HG03135 (cell line): ENCODE data around the gene SORCS2.

Source experiments
- ATAC-seq: cut with Tn5 transposase; IDR thresholded peaks from one replicate; pipeline ENCODE4 v1.9.1; 2021; ENCODE audit warnings: mild to moderate bottlenecking, moderate library complexity; ENCODE audit not compliant: unreplicated experiment

Gene SORCS2

DNA sequence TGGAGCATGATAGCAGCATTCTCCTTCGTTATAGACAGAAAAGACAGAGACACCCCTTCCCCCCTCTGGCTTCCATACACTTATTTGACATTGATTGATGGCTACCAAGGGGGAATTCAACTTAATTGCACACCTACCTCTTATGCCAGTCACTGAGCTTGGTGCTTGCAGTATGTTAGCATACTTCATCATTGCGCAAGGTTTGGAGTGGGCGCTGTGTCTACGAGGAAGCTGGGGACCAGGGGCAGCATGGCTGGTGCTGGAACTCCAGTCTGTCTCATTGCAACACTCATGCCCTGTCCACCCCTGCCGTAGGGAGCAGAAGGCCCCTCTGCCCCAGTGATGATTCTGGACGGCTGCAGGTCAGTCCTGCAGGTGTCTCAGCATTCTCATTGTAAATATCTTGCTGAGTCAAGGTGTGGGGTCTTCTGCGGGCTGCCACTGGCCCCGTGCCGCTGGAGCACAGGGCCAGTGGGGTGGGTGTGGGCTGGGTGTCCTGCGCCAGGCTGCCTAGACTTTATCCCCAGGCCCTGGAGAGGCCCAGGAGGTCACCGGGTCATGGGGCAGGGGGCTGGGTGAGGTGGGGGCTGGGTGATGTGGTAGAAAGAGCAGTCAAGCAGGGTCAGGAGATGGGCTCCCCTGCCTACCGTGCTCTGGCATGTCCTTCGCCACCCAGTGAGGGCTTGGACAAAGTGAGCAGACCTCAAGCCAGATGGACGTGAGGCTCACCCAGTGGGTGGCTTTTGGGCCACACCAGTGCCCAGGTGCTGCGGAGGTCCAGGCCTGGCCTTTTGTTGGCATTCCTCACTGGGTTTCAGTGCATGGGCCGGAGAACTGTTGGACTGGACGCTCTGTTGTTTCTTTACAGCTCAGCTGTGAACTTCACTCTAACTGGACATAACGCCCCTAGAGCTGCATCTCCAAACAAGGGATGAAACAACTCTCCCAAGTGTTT lies 156.9 kb downstream of the SORCS2 start:
- no peak for ATAC-seq

DNA sequence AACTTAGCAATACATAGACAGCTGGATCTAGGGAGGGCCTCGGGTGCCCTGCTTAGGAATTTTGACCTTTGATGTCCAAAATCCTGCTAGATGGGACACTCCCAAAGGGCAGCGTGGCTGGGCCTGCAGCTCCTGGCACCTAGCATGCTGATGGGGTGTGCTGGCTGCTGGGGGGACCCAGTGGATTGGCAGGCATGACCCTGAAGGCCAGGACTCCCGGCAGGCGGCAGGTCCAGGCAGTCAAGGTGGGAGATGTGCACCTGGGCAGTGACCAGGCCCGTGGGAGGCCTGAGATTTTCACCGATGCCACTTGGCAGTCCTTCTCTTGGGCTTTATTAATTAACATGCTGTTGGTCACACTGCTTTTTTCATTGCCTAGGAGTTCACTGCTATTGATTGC lies 158.1 kb downstream of the SORCS2 start:
- no peak for ATAC-seq

DNA sequence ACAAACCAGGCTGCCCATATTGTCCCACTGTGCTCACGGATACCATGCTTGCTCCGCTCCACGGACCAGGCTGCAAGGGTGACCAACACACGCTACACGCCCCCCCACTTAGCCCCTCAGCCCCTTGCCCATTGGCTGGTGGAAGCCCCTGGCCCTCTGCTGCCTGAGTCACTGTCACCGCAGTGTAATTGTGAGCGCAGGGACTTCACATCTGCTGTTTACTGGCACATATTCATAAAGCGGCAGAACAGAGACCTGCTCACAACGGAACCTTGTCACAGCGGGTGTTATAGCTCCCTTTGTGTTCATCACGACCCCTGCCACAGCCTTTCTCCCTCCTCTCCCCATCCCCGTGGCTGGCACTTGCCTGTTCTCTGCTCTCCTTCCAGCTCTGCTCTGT lies 158.7 kb downstream of the SORCS2 start:
- ATAC-seq, result no peak

DNA sequence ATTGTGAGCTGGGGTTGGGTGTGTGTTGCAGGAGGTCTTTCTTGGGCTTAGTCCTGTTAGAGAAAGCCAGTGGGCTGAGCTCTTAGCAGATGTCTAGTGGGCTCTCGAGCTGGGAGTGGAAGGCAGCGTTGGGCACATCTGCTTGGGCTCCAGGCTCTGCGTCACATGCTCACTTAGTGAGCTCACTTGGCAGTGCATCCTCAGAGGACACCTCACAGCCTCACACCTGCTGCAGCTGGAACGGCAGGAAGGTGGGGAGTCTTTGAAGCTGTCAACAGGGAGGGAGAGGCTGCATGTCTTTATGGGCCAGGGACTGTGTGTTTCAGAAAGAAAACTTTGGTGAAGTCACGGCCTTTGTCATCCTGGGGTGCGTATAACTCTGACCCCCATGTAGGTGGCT lies 160.1 kb downstream of the SORCS2 start:
- ATAC-seq, result no peak

DNA sequence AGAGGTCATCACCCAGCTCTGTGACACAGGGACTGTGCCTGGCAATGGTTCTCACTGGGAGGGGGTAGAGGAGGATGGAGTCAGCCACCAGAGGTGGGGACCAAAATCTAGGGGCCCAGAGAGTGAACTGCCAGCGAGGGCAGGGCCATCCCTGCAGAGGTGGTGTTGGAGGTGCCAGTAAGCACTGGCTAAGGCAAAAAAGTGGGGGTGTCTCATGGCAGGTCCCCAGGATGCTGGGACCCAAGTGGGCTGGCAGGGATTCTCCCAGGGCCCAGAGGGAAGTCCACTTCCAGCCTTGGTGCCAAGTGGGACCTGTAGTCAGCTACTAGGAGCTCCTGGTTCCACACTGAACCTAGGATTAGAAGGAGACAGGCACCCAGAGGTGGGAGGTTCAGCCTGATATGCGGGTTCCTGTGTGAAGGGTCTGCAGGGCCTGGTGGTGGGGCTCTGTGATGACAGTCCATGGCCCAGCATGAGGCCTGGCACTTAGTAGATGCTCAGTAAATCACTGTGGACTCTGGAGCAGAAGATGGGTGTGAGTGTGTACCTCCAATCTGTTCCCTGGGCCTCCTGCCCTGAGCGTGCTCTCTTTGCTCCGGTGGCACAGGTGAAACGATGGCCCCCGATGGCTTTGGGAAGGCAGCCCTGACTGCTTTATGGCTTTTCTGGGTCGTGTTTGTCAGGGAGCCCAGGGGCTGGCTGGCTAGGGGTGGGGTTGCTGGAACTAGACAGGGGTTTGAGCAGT lies 160.9 kb downstream of the SORCS2 start:
- no peak for ATAC-seq

DNA sequence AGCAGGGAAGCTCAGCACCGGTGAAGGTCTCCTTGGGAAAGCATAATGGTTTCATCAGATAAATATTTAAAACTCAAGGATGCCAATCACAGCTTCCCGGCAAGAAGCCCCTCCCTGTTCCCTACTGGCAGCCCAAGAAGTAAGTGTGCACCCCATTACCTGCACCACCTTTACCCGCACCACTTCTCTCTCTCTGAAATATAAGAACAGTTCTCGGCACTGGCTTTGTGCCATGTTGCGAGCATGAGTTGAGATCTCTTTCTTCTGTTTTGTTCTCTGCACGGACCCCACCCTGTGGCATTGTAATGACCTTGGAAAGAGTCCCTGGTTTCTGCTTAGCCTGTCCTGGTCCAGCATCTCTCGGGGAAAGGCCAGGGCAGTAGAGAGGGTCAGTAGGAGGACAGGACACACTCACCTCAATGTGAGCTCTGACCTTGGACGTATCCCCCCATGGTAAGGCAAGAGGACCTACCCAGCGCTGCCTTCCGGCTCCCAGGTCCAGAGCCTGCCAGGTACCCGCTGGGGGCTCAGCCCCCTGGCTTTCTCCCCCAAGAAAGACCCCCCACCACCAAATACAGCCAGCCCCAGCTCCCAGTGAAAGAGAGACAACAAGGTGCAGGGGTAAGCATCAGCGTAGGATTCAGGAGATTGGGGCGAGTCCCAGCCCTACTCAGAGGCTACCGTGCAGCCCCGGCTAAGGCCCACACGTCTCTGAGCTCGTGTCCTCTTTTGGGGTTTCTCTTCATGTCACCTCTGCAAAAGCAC lies 161.7 kb downstream of the SORCS2 start:
- no peak for ATAC-seq

DNA sequence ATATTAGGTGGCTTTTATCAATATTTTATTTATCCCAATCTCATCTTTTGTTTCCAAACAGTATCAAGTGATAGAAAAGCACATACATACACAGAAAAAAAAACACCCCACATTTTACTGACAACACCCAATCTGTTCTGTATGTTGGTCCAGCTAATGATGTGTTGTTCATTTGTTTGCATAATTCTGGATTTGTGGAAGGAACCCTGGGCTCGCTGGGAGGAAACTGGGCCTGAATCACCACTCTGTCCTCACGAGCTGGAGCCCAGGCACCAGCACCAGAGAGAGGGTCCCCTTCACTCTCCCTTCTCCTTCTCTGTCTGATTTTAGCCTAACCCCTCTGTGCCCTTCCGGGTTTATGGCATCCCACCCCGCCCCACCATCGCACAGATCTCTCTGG lies 162.6 kb downstream of the SORCS2 start:
- ATAC-seq, result no peak

DNA sequence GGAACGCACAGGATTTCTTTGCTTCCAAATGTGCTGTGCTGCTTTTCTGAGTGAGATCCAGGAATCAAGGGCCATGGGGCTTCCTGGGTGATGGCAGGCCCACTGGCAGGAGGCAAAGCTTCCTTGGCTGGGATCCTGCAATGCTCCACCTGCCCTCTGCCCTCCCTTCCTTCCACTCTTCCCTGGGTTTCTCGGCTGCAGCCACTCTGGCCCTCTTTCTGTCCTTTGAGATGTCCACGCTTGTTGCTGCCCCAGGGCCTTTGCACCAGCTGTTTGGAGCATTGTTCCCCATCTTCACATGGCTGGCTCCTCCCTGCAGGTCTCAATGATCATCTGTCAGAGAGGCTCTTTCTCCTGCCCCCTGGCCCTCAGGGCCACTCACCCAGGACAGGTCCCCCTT lies 163.5 kb downstream of the SORCS2 start:
- ATAC-seq, result no peak

DNA sequence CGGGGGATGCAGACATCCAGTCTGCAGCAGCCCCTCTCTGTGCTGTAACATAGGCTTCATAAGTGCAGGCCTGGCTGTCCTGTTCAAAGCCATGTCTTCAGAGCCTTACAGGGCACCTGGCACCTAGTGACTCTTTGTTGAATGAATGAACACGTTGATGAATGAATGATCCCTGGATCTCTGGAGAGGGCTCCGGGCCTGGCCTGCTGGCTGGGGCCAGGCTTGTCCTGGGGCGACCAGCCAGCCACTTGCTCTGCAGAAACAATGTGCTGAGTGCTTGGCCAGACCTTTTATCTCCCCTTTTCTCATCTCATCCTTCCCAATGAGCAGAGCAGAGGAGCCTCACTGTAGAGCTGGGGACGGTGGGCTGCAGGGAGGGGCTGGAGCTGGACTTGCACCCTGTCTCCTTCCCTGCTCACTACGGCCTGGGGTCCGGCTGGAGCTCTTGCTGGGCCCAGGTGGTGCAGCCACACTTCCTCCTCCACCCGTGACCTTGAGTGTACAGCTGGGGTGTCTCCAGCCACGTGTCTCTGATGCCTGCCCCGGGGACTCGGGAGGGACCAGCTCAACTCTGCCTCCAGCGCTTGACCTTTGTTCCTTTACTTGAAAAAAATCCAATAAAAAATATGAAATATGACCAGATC lies 164.5 kb downstream of the SORCS2 start:
- no peak for ATAC-seq

DNA sequence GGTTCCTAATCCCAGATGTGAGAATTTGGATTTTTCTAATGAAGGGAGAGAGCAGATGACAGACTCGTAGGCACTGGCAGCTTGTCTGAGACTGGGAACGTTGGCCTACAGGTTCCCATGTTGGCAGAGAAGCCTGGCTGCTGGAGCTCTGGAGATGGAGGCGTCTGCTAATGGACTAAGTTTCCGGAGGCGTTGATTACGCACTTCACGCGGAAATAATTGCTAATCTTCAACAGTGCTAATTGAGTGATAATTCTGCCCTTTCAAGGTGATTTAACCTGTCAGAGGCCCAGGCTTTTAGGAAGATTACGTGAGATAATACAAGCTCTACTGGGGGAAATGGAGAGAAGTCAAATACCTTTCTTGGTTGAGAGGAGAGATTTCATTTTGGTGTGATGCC lies 165.0 kb downstream of the SORCS2 start:
- ATAC-seq, result no peak

DNA sequence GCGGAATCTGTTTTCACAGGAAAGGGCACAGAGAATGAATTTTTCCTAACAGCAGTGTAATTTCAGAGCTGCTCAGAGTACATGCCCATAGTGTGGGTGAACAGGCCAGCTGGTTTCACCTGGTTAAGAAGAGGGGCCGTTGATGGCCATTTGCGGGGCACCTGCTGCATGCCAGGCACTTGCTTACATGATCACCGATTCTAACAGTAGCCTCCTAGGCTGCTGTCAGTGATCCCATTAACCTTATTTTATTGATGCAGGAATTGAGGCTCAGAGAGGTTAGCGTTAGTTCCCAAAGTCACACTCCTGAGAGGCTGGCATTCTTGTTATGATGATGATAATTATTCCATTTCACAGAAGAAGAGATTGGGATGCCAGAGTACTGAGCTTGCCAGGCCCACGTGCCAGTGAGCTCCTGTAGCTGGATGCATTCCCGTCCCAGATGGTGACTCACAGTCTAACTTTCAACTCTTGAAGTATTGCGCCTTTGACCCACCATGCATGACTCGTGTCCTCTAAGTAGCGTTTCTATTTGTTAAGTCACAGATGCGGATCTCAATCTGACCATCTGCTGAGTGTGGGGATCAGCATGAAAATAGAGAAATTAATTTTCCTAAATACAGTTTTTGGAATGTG lies 165.9 kb downstream of the SORCS2 start:
- no peak for ATAC-seq

DNA sequence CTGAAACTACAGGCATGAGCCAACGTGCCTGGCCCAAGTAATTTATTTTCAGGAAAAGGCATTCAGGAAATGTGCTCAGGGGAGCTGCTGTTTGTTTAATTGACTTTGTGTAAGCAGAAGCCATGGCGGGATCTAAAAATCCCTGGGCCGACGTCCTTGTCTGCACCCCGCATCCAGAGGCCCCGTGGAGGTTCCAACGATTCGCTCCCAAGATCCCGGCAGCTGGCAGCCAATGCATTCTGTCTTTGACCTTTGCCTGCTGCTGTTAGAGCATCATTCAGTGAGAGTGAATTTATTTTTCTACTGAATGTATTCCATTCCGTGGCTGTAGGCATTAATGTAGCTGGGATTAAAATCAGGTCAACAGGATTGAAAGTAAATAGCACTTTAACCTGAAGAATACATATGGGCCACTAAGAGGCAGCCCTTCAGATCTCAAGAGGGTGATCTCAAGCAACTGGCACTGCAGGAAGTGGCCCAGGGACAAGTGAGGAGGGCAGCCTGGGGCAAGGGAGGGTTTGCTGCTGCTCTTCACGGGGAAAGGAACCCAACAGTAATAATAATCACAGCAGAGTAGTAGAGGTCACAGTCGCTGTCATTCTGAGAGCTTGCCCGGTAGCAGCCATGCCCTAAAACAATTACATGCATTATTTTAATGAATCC lies 167.2 kb downstream of the SORCS2 start:
- ATAC-seq, result no peak

DNA sequence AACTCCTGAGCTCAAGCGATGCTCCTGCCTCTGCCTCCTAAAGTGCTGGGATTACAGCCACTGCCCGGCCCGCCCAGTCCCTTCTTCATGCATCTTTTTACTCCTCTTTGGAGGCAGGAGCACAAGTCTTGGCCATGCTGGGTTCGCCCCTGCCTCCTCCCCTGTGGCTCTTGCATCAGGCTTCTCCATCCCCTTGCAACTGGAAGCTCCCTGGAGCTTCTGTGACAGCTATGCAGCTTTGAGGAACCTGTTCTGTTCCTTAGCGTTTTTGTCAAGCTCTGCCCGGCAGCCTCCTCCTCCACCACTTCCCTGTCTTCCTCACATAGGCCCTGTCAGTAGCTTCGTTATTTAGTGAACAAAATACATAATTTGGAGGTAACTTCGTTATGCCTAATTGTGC lies 168.5 kb downstream of the SORCS2 start:
- no peak for ATAC-seq

DNA sequence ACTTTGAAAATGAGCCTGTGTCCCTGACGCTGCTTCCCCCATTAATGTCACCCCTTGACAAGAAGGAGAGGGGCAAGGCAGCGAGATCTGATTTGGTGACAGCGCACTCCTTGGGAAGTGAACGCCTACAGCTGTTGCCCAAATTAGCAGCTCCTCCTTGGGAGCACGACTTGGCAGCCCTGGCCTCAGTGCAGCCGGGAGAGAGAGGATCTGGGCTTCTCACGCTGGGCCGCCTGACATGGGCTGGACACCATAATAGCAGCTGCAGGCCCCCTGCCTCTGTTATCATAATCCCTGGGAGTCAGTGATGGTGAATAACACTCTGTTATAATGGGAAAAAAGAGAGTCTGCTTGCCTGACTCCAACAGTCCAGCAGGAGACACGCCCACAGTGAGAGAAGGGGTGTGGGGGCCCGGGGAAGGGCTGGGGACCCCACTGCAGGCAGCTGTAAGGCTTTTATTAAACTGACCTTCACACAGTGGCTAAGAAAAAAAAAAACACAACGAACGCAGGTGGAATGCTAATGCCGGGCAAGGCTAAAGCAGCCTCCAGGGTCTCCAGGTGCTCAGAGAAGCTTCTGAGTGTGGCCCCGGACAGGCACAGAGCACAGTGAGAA lies 169.1 kb downstream of the SORCS2 start:
- no peak for ATAC-seq

DNA sequence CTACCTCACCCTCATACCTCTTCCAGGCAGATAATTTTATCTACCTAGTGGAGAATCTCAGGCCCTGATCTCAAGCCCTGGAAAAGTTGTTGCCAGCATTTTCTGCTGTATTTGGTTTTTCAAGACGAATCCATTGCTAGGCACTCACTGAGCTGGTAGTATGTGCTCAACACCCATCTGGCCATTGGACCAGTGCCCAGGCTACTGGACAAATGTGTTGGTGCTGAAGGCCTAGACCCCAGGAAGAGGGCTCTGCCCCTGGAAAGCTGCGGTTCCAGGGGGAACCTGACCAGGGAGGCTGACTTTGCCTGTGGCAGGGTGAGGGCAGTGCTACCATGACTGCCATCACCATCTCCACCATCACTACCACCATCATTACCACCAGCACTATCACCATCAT lies 170.0 kb downstream of the SORCS2 start:
- no peak for ATAC-seq

DNA sequence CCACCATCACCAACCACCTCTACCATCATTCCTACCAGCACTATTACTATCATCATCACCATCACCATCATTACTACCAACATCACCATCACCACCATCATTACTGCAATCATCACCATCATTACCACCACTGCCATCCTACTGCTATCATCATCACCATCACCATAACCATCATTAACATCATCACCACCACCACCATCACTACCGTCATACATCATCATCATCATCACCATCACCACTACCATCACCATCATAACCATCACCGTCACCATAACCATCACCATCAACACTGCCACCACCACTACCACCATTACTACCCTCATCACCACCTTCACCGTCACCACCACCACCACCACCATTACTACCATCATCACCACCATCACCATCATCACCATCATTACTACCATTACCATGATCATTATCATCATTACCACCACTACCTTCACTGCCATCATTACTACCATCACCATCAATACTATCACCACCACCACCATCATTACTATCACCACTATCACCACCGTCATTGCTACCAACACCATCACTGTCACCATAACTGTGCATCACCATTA lies 170.6 kb downstream of the SORCS2 start:
- ATAC-seq, result no peak

DNA sequence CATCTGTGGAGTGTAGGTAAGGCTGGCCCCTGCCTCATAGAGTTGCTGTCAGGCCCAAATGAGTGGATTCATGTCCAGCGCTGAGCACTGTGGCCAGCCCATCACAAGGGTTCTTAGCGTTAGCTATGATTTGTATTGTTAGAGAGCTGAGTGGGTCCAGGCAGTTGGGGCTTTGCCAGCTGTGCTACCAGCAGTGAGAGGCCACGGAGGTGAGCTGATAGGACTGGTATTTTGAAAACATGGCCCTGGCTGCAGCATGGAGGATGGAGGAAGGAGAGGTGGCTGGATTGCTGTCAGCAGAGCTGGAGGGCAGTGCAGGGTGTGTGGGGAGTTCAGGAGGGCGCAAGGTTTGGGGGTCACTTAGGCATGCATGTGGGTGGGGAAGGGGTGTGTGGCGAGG lies 172.6 kb downstream of the SORCS2 start:
- ATAC-seq, result no peak

DNA sequence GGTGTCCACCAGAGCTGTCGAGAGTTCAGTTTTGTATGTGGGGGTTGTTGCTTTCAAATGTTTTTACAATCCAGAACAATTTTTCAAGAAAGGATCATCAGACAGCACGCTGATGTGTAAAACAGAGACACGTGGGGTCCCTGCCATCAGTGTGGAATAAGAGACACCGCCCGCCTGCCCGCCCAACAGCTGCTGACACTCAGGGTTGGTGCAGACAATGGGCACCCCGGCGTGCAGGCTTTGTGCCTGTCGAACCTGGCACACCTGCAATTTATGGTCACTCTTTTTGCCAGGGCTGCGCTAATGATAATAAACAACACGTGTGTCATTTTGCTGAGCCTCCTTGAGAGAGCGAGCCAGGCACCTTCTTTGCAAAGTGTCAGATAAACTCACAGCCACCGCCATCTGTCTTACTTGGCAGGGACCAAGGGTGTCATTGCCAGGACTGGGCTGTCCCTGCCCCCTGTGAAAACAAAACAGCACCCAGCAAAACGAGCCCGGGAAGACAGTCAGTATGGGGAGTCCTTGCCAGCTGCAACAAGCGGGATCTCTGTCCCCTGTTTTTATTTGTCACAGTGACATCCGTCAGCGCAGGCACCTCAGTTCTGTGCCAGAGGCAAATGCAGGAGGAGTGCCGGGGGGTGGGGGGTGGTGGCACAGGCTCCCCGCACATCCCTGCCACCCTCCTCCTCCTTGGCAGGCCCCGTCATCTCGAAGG lies 173.3 kb downstream of the SORCS2 start:
- no peak for ATAC-seq
